Measurements from ENCODE around the gene WDR33.
"Not testable (repeated sequence)": the region's sequence is repeated elsewhere in the genome, so short reads cannot be mapped to it uniquely, and the experiment has no call there.

WDR33 gene

DNA sequence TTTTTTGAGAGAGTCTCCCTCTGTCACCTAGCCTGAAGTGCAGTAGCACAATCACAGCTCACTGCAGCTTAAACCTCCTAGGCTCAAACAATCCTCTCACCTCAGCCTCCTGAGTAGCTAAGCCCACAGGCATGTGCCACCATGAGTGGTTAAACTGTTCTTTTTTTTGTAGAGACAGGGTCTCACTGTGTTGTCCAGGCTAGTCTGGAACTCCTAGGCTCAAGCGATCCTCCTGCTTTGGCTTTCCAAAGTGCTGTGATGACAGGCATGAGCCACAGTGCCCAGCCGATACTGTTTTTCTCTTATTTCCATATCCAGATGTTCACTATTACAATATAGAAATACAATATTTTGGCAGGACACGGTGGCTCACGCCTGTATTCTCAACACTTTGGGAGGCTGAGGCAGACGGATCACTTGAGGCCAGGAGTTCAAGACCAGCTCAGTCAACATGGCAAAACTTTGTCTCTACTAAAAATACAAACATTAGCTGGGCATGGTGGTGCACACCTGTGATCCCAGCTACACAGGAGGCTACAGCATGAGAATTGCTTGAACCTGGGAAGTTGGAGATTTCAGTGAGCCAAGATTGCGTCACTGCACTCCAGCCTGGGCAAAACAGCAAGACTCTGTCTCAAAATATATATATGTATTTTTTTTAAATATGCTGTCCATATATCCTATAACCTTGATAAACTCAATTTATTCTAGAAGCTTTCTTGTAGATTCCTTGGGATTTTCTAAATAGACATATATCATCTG, 24.7 kb downstream of the WDR33 start:
- no peak overlapping the region for H3K27ac ChIP-seq (ENCODE audit: low read depth, low read length, severe bottlenecking)
- 84 to 94% methylated on average over 4 to 5 of the region's 6 CpGs for WGBS, 2 experiments (ENCODE audit: insufficient coverage in 2 of 2)
- H3K4me3 ChIP-seq (ENCODE audit: extremely low read depth, insufficient read depth, low read length, poor library complexity, severe bottlenecking), result no peak overlapping the region
- H3K9me3 ChIP-seq (ENCODE audit: control insufficient read depth, low read length), result no peaks in the 10 kb centered on the region
- peaks cover 49% of the 10 kb centered on the region for H3K36me3 ChIP-seq (ENCODE audit: control insufficient read depth, insufficient read depth, low read length)
- H3K4me1 ChIP-seq (ENCODE audit: control insufficient read depth, insufficient read depth, low read length, poor library complexity, severe bottlenecking), result no peaks in the 10 kb centered on the region

DNA sequence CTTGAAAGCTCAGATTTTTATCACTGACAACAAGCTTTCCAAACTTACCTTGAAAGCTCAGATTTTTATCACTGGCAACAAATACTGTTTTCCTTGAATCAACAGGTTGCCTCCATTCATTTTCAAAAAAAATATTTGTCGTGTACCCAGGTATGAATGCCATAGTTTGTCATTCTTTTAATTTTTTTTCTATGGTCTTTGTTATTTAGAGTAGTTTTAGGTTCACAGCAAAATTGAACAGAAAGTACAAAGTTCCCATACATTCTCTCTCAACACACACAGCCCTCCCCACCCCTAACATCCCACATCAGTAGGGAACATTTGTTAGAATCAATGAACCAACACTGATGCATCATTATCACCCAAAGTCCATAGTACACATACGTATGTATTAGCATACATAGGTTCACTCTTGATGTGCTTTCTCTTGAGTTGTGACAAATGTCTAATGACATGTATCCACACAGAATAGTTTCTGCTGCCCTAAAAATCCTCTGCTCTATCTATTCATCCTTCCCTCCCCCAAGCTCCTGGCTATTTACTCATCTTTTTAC, 25.9 kb downstream of the WDR33 start:
- Histone ChIP-seq H3K27ac (ENCODE audit: low read depth, low read length, severe bottlenecking) (no peak overlapping the region), H3K9me3 (ENCODE audit: control insufficient read depth, low read length) (no peaks in the 10 kb centered on the region), H3K4me3 (ENCODE audit: extremely low read depth, insufficient read depth, low read length, poor library complexity, severe bottlenecking) (no peak overlapping the region), H3K4me1 (ENCODE audit: control insufficient read depth, insufficient read depth, low read length, poor library complexity, severe bottlenecking) (no peaks in the 10 kb centered on the region), H3K36me3 (ENCODE audit: control insufficient read depth, insufficient read depth, low read length) (peaks cover 54% of the 10 kb centered on the region)
- WGBS, 2 experiments (ENCODE audit: insufficient coverage in 2 of 2), result 100% methylated on average over 1 of the region's 2 CpGs; no CpG with 5 or more reads in 1 of the 2 experiments

DNA sequence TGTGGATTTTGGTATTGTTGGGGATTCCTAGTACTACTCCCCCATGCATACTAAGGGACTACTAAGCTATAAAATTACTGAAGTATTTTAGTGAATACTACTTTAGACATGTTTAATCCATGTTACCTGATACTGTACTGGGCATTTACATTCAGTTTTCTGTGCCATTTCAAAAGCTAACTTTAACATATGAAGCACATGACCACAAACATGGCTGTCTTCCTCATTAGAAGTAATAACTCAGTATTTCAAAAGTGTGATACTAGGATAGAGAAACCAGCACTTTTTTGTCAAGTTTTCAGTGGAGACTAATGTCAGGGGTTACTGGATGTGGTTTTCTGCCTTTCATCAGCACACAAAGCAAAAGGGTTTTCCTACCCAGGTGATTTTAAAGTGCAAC, 27.9 kb downstream of the WDR33 start:
- Histone ChIP-seq H3K4me1 (ENCODE audit: control insufficient read depth, insufficient read depth, low read length, poor library complexity, severe bottlenecking) (no peaks in the 10 kb centered on the region), H3K9me3 (ENCODE audit: control insufficient read depth, low read length) (no peaks in the 10 kb centered on the region), H3K4me3 (ENCODE audit: extremely low read depth, insufficient read depth, low read length, poor library complexity, severe bottlenecking) (no peak overlapping the region), H3K36me3 (ENCODE audit: control insufficient read depth, insufficient read depth, low read length) (peaks cover 50% of the 10 kb centered on the region), H3K27ac (ENCODE audit: low read depth, low read length, severe bottlenecking) (no peak overlapping the region)

DNA sequence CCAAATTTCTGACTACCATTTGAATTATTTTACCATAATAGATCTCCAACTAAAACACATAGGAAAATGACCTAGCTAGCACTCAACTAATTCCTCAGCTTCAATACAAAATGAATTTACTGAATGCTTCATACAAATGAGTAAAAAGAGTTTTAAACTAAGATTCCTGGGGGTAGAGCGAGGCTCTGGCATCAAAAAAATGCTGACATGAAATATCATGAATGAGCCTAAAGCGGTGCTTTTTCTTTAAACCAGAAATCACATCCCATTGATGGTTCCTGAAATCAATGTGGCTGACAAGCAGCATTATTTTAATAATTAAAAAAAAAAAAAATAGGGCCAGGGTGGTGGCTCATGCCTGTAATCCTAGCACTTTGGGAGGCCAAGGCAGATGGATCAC, 32.1 kb downstream of the WDR33 start:
- peaks cover 14% of the 10 kb centered on the region for H3K4me1 ChIP-seq (ENCODE audit: control insufficient read depth, insufficient read depth, low read length, poor library complexity, severe bottlenecking)
- peaks cover 32% of the 10 kb centered on the region for H3K36me3 ChIP-seq (ENCODE audit: control insufficient read depth, insufficient read depth, low read length)
- no peaks in the 10 kb centered on the region for H3K9me3 ChIP-seq (ENCODE audit: control insufficient read depth, low read length)
- no peak overlapping the region for H3K4me3 ChIP-seq (ENCODE audit: extremely low read depth, insufficient read depth, low read length, poor library complexity, severe bottlenecking)
- no peak overlapping the region for H3K27ac ChIP-seq (ENCODE audit: low read depth, low read length, severe bottlenecking)
- 88% methylated on average over 1 of the region's 2 CpGs; no CpG with 5 or more reads in 1 of the 2 experiments for WGBS, 2 experiments (ENCODE audit: insufficient coverage in 2 of 2)

DNA sequence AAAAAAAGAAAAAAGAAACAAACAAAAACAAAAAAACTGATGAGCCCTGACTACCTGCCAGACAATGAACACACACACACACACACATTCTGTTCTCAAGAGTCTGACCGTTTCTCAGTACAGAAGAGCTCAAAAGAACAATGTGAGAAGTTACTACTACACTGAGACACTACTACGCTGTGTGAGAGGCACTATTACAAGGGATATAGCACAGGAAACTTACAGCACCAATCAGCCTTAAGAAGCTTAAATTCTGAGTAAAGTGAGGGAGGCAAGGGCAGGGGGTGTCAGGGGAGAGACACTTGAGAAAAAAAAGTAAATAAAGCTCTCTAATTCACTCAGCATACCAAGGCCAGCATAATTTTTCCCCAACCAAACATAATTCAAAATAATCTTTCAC, 32.5 kb downstream of the WDR33 start:
- WGBS, 2 experiments (ENCODE audit: insufficient coverage in 2 of 2), result 100% methylated on average over 1 of the region's 2 CpGs
- peaks cover 30% of the 10 kb centered on the region for H3K36me3 ChIP-seq (ENCODE audit: control insufficient read depth, insufficient read depth, low read length)
- H3K27ac ChIP-seq (ENCODE audit: low read depth, low read length, severe bottlenecking), result no peak overlapping the region
- H3K4me3 ChIP-seq (ENCODE audit: extremely low read depth, insufficient read depth, low read length, poor library complexity, severe bottlenecking), result no peak overlapping the region
- no peaks in the 10 kb centered on the region for H3K9me3 ChIP-seq (ENCODE audit: control insufficient read depth, low read length)
- peaks cover 14% of the 10 kb centered on the region for H3K4me1 ChIP-seq (ENCODE audit: control insufficient read depth, insufficient read depth, low read length, poor library complexity, severe bottlenecking)

DNA sequence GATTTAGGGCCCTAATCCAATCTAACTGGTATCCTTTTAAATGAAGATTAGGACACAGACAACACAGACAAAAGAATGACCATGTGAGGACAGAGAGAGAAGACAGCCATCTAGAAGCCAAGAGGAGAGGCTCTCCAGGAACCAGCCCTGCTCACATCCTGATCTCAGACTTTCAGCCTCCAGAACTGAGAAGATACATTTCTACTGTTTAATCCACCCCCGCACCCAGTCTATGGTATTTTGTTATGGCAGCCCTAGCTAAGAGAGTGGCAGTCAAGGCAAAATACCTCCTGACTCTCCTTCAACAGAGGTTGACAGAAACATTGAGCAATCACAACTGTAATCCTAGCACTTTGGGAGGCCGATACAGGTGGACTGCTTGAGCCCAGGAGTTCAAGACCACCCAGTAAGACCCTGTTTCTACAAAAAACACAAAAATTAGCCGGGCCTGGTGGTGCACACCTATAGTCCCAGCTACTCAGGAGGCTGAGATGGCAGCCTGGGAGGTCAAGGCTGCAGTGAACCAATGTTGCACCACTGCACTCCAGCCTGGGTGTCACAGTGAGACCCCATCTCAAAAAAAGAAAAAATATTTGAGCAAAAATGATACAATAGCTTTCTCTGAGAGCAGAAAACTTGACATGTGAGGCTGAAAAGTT, 34.7 kb downstream of the WDR33 start:
- no peak overlapping the region for H3K27ac ChIP-seq (ENCODE audit: low read depth, low read length, severe bottlenecking)
- no peaks in the 10 kb centered on the region for H3K9me3 ChIP-seq (ENCODE audit: control insufficient read depth, low read length)
- 79 to 89% methylated on average over 2 to 3 of the region's 3 CpGs for WGBS, 2 experiments (ENCODE audit: insufficient coverage in 2 of 2)
- H3K4me3 ChIP-seq (ENCODE audit: extremely low read depth, insufficient read depth, low read length, poor library complexity, severe bottlenecking), result no peak overlapping the region
- H3K4me1 ChIP-seq (ENCODE audit: control insufficient read depth, insufficient read depth, low read length, poor library complexity, severe bottlenecking), result peaks cover 14% of the 10 kb centered on the region
- peaks cover 21% of the 10 kb centered on the region for H3K36me3 ChIP-seq (ENCODE audit: control insufficient read depth, insufficient read depth, low read length)

DNA sequence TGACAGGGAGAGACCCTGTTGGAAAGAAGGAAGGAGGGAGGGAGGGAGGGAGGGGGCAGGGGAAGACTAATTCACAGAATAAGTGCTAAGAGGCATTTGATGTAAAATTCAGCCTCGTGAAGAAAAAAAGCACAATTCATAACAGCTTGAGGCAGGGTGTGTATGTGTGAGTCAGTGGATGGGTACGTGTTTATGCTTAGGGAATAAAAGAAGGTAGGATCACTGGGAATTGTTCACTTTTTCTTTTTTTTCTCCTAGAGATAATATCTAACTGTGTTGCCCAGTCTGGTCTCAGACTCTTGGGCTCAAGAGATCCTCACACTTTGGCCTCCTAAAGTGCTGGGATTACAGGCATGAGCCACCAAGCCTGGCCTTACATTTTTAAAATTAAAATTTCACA, 39.2 kb downstream of the WDR33 start:
- Histone ChIP-seq H3K4me3 (ENCODE audit: extremely low read depth, insufficient read depth, low read length, poor library complexity, severe bottlenecking) (no peak overlapping the region), H3K27ac (ENCODE audit: low read depth, low read length, severe bottlenecking) (no peak overlapping the region), H3K9me3 (ENCODE audit: control insufficient read depth, low read length) (no peaks in the 10 kb centered on the region), H3K4me1 (ENCODE audit: control insufficient read depth, insufficient read depth, low read length, poor library complexity, severe bottlenecking) (peaks cover 5% of the 10 kb centered on the region), H3K36me3 (ENCODE audit: control insufficient read depth, insufficient read depth, low read length) (peaks cover 34% of the 10 kb centered on the region)
- 100% methylated on average over 1 of the region's 2 CpGs for WGBS, 2 experiments (ENCODE audit: insufficient coverage in 2 of 2)

DNA sequence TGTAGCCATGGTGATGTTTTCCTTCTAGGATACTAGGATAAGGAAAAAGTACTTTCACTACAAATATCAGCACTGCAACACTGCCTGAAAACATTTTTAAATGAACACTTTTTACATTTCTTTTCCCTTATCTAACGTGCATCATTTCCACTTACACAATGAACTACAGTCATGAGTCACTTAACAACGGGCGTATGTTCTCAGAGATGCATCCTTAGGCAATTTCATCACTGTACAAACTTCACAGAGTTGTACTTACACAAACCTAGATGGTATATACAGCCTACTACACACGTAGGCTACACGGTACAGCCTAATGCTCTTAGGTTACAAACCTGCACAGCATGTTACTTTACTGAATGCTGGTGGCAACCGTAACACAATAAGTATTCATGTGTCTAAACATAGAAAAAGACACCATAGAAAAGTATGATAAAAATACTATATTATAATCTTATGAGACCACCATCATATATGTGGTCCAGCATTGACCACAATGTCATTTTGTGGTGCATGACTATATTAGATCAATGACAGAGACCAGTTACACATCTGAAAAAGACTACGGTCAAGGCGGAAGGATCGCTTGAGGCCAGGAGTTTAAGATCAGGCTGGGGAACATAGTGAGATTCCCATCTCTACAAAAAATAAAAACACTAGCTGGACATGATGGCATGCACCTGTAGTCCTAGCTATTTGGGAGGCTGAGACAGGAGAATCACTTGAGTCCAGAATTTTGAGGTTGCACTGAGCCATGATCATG, 39.8 kb downstream of the WDR33 start:
- Histone ChIP-seq H3K36me3 (ENCODE audit: control insufficient read depth, insufficient read depth, low read length) (peaks cover 39% of the 10 kb centered on the region), H3K4me1 (ENCODE audit: control insufficient read depth, insufficient read depth, low read length, poor library complexity, severe bottlenecking) (no peaks in the 10 kb centered on the region), H3K27ac (ENCODE audit: low read depth, low read length, severe bottlenecking) (no peak overlapping the region), H3K4me3 (ENCODE audit: extremely low read depth, insufficient read depth, low read length, poor library complexity, severe bottlenecking) (no peak overlapping the region), H3K9me3 (ENCODE audit: control insufficient read depth, low read length) (no peaks in the 10 kb centered on the region)
- WGBS, 2 experiments (ENCODE audit: insufficient coverage in 2 of 2), result 91 to 100% methylated on average over 4 to 5 of the region's 9 CpGs

DNA sequence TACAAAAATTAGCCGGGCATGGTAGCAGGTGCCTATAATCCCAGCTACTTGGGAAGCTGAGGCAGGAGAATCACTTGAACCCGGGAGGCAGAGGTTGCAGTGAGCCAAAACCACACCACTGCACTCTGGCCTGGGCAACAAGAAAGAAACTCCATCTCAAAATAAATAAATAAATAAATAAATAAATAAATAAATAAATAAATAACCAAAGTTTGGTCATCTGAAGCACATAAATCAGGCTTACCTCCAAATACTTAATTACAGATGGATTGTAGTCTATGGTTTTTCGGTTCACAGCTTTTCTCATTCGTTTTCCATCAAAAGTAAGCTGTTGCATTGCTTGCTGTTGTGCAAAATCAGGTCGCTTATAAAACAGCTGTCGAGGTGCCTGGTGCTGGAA, 40.4 kb downstream of the WDR33 start:
- not testable (repeated sequence) for H3K4me3 ChIP-seq (ENCODE audit: extremely low read depth, insufficient read depth, low read length, poor library complexity, severe bottlenecking); H3K9me3 ChIP-seq (ENCODE audit: control insufficient read depth, low read length); H3K27ac ChIP-seq (ENCODE audit: low read depth, low read length, severe bottlenecking); H3K4me1 ChIP-seq (ENCODE audit: control insufficient read depth, insufficient read depth, low read length, poor library complexity, severe bottlenecking)
- H3K36me3 ChIP-seq (ENCODE audit: control insufficient read depth, insufficient read depth, low read length), result peaks cover 41% of the 10 kb centered on the region
- WGBS, 2 experiments (ENCODE audit: insufficient coverage in 2 of 2), result 93 to 96% methylated on average over 3 to 4 of the region's 6 CpGs

DNA sequence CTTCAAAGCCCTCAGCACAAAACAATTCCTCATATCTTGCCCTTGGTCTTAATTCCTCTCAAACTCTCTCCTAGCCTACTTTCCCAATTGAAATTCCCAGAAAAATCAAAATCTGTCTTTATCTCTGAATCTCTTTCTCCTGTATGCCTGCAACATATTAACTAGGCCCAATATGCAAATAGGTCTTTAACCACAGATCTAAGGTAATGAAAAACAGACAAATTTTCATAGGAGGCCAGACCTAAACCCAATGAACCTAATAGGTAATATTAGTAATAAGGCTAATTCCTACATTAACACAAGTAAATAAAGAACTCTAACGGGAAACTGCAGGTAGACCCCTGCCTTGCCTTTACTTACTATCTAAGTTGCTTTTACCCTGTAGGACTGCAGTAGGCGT, 41.4 kb downstream of the WDR33 start:
- Histone ChIP-seq H3K4me1 (ENCODE audit: control insufficient read depth, insufficient read depth, low read length, poor library complexity, severe bottlenecking) (no peaks in the 10 kb centered on the region), H3K9me3 (ENCODE audit: control insufficient read depth, low read length) (no peaks in the 10 kb centered on the region), H3K27ac (ENCODE audit: low read depth, low read length, severe bottlenecking) (no peak overlapping the region), H3K36me3 (ENCODE audit: control insufficient read depth, insufficient read depth, low read length) (peaks cover 48% of the 10 kb centered on the region), H3K4me3 (ENCODE audit: extremely low read depth, insufficient read depth, low read length, poor library complexity, severe bottlenecking) (no peak overlapping the region)
- WGBS, 2 experiments (ENCODE audit: insufficient coverage in 2 of 2), result 100% methylated on average over 1 of the region's 2 CpGs
